K562 (cell line): ENCODE data around the gene UBA3. TPM values are rescaled to one million over a fixed set of nuclear protein-coding genes. Genes with fewer than 3 reads are reported as not detected.

ENCODE experiments used
- ATAC-seq: fragments of 200-7000 bp; cut with Tn5 transposase; 3 replicates; pipeline ENCODE4 v1.9.1; 2020; ENCODE audit warnings: moderate library complexity
- BruUV-seq: library from RNA; stranded (reverse); fragments of 400-500 nt; replicated peaks from 2 replicates; lab custom pipeline; 2021; lab: Mats Ljungman, UMichigan
- CTCF ChIA-PET: fragments of 300-600 bp; formaldehyde crosslinking; extraction: SDS; loops from one replicate; lab custom pipeline; 2021; ENCODE audit warnings: low intra/inter-chr PET ratio; lab: Yijun Ruan, JAX
- POLR2A ChIA-PET: fragments of 300-600, 350-650 bp; sonication (Branson Sonifier 250); formaldehyde crosslinking; extraction: SDS; loops from one replicate; lab custom pipeline; 2021; ENCODE audit warnings: antibody characterized with exemption, inconsistent platforms; lab: Yijun Ruan, JAX
- DNase-seq, 4 experiments: peaks; one replicate each; pipeline versions ENCODE4 v3.0.0 to v3.0.0-alpha.2; 2011 to 2018; ENCODE audit warnings: low spot score in 3 of 4, mixed read lengths in 3 of 4; ENCODE audit errors: extremely low read depth in 1 of 4
- FAIRE-seq: peaks from 2 replicates; lab custom pipeline; 2011; peaks lifted over from hg19 to GRCh38; lab: Jason Lieb, UNC
- H2AFZ ChIP-seq: 2 replicates; pipeline ENCODE4 v1.6.0; 2011; ENCODE audit warnings: low read depth, low read length, control low read depth, inconsistent platforms
- H3K27ac ChIP-seq: fragments of 200-600 bp; 3 replicates; pipeline ENCODE4 v1.8.0; 2011; ENCODE audit warnings: low read depth, mild to moderate bottlenecking, control low read depth, inconsistent platforms, low read length, moderate library complexity, mixed read lengths; ENCODE audit errors: extremely low read depth
- H3K27me3 ChIP-seq, 2 experiments: fragments of 300-600 bp in 1 of 2; 2 replicates in 1 of 2; 3 replicates in 1 of 2; pipeline versions ENCODE4 v1.6.0 to v1.8.0; 2011; ENCODE audit warnings: inconsistent platforms in 2 of 2, low read length in 2 of 2, mild to moderate bottlenecking in 1 of 2, mixed read lengths in 1 of 2, moderate library complexity in 1 of 2; ENCODE audit not compliant: control insufficient read depth in 2 of 2, insufficient read depth in 2 of 2
- H3K36me3 ChIP-seq: fragments of 300-600 bp; 3 replicates; pipeline ENCODE4 v1.8.0; 2011; ENCODE audit warnings: mild to moderate bottlenecking, low read length, inconsistent platforms; ENCODE audit not compliant: control insufficient read depth, insufficient read depth
- H3K4me1 ChIP-seq, 2 experiments: fragments of 200-600 bp in 1 of 2; replicated peaks in 1 of 2; 2 replicates in 1 of 2; 3 replicates in 1 of 2; pipeline versions ENCODE4 v1.5.1 to v1.8.0; 2011; ENCODE audit warnings: inconsistent platforms in 2 of 2, low read length in 2 of 2, mild to moderate bottlenecking in 1 of 2, mixed read lengths in 1 of 2, moderate library complexity in 1 of 2; ENCODE audit not compliant: control insufficient read depth in 2 of 2, insufficient read depth in 2 of 2
- H3K4me2 ChIP-seq: 2 replicates; pipeline ENCODE4 v1.6.1; 2011; ENCODE audit warnings: low read length, control low read depth, inconsistent platforms, mixed read lengths; ENCODE audit not compliant: insufficient read depth
- H3K4me3 ChIP-seq: fragments of 200-600 bp; sonication (generic), shearing (Covaris generic); 2 replicates; pipeline ENCODE4 v1.5.1; 2016; ENCODE audit warnings: control low read depth, inconsistent platforms
- H3K79me2 ChIP-seq: fragments of 200-600 bp; 3 replicates; pipeline ENCODE4 v1.8.0; 2011; ENCODE audit warnings: low read length, inconsistent platforms; ENCODE audit not compliant: control insufficient read depth, insufficient read depth
- H3K9ac ChIP-seq, 2 experiments: 2 replicates each; pipeline versions ENCODE4 v1.6.0 to v1.6.1; 2011; ENCODE audit warnings: low read depth in 2 of 2, low read length in 2 of 2, control low read depth in 1 of 2, inconsistent platforms in 1 of 2, mild to moderate bottlenecking in 1 of 2, mixed read lengths in 1 of 2; ENCODE audit not compliant: insufficient read depth in 1 of 2
- H3K9me1 ChIP-seq: one replicate; pipeline ENCODE4 v1.6.0; 2011; ENCODE audit warnings: inconsistent platforms, mild to moderate bottlenecking, low read length, moderate library complexity; ENCODE audit not compliant: control insufficient read depth, insufficient read depth
- H3K9me3 ChIP-seq: replicated peaks from 2 replicates; pipeline ENCODE4 v1.5.1; 2011; ENCODE audit warnings: low read depth, low read length, inconsistent platforms; ENCODE audit not compliant: control insufficient read depth, insufficient read depth
- H4K20me1 ChIP-seq: replicated peaks from 2 replicates; pipeline ENCODE4 v1.6.1; 2011; ENCODE audit warnings: low read length, inconsistent platforms, mixed read lengths; ENCODE audit not compliant: control insufficient read depth, insufficient read depth
- EP300 ChIP-seq: IDR thresholded peaks from 2 replicates; pipeline ENCODE4 v1.6.1; 2012; ENCODE audit warnings: low read length, improper control_type of control experiment
- FIP1L1 ChIP-seq: fragments of 200-400 bp; formaldehyde crosslinking; IDR thresholded peaks from 2 replicates; pipeline ENCODE4 v1.6.1; 2018; ENCODE audit warnings: mild to moderate bottlenecking, low read depth, low read length; ENCODE audit not compliant: poor library complexity, severe bottlenecking
- HBP1 ChIP-seq: fragments of 450-650 bp; formaldehyde crosslinking; IDR thresholded peaks from 2 replicates; pipeline ENCODE4 v1.4.0; 2022; ENCODE audit warnings: missing genetic modification characterization
- KLF10 ChIP-seq: fragments of 250-450 bp; sonication (Bioruptor Pico); IDR thresholded peaks from 2 replicates; pipeline ENCODE4 v1.6.1; 2021; ENCODE audit warnings: matching md5 sums
- MCM7 ChIP-seq, 2 experiments: fragments of 450-650 bp; IDR thresholded peaks; 2 replicates each; pipeline ENCODE4 v1.6.1; 2016 to 2018
- NFIX ChIP-seq: fragments of 250-450 bp; sonication (Bioruptor Pico); IDR thresholded peaks from 2 replicates; pipeline ENCODE4 v1.4.0; 2020; ENCODE audit warnings: low read depth, mild to moderate bottlenecking, moderate library complexity
- RNF2 ChIP-seq: sonication (generic); IDR thresholded peaks from 2 replicates; pipeline ENCODE4 v1.6.1; 2016
- RUNX1 ChIP-seq: sonication (generic); IDR thresholded peaks from 2 replicates; pipeline ENCODE4 v1.6.1; 2016; ENCODE audit warnings: antibody characterized with exemption, low read depth
- TRIM28 ChIP-seq: fragments of 450-650 bp; IDR thresholded peaks from 2 replicates; pipeline ENCODE4 v1.6.1; 2017
- XRCC4 ChIP-seq: IDR thresholded peaks from one replicate; pipeline ENCODE4 v1.6.1; 2011; ENCODE audit not compliant: insufficient read depth, insufficient read length; ENCODE audit errors: extremely low read depth
- WGBS: fragments of 100-300 bp; shearing (Covaris generic); methylation state at CpG from one replicate; pipeline ENCODE4 v1.1.6; 2016; ENCODE audit warnings: low coverage, mixed read lengths; ENCODE audit not compliant: insufficient coverage; ENCODE audit errors: missing lambda C conversion rate; 5-methylcytosine and 5-hydroxymethylcytosine counted together
- in situ Hi-C: fragments of 300-500 bp; cut with MboI; formaldehyde crosslinking; loops from 4 replicates; pipeline ENCODE4 v1.15.0; 2018; ENCODE audit warnings: inconsistent platforms, mixed read lengths
- intact Hi-C: fragments of 100-400 bp; cut with micrococcal nuclease; formaldehyde crosslinking; loops from 2 replicates; pipeline ENCODE4 v1.14.2; 2022
- polyA plus RNA-seq, 8 experiments: library from polyadenylated mRNA; depleted of rRNA in 4 of 8; stranded (reverse) in 5 of 8; unstranded in 3 of 8; fragments of >200 nt; fragmentation: Nextera tagmentation in 2 of 8; fragmentation: Illumina TruSeq in 1 of 8; extraction: Ambion mirVana in 2 of 8; extraction: Trizol in 1 of 8; gene quantifications; 2 replicates each; pipeline versions ENCODE4 v1.2.1 to v1.2.3, GENCODE V29; 2011 to 2014; ENCODE audit warnings: inconsistent platforms in 1 of 8, missing spikeins in 1 of 8
- total RNA-seq, 7 experiments: library from RNA; depleted of rRNA in 6 of 7; stranded (reverse); fragments of >200 nt in 6 of 7; fragmentation: Illumina TruSeq in 2 of 7; extraction: Trizol in 2 of 7; gene quantifications; 2 replicates each; pipeline versions ENCODE4 v1.2.1 to v1.2.3, GENCODE V29; 2011 to 2021; ENCODE audit warnings: low replicate concordance in 1 of 7

UBA3 gene
- total and polyA plus RNA-seq, 9 of the 15 experiments (the other 6 are each of a cell fraction or from before 2014, with no cell fraction given) = 23.2 to 80.0 (median 38.6) TPM

- no peak for TF ChIP-seq MCM7 (IDR thresholded peaks at IDR 0.05)
- no peak for TF ChIP-seq HBP1 (CRISPR knock-in tag)
- TF ChIP-seq EP300 = no peak
- TF ChIP-seq TRIM28 = no peak
- no peak for TF ChIP-seq XRCC4
- TF ChIP-seq, all 486 proteins: peak for 0
These were observed 35.6 kb downstream of the UBA3 start (continued) for GRCh38 chr3:69044608-69045007.

- intact Hi-C loops = no loop called here
- BruUV-seq = no TSS peak
- H3K9ac ChIP-seq = no peak overlapping the region
These were observed 46.7 kb downstream of the UBA3 start for GRCh38 chr3:69033470-69033869.

More at GRCh38 chr3:69033470-69033869, 46.7 kb downstream of the UBA3 start:
- WGBS = 97% methylated on average over 7 of the region's 7 CpGs
- Histone ChIP-seq H3K36me3 (peaks cover 67% of the 10 kb centered on the region), H2AFZ (no peak overlapping the region), H3K4me2 (no peak overlapping the region), H3K27me3 (no peaks in the 10 kb centered on the region), H3K9me1 (no peaks in the 10 kb centered on the region), H3K4me3 (no peak overlapping the region), H4K20me1 (no peaks in the 10 kb centered on the region), H3K79me2 (no peaks in the 10 kb centered on the region), H3K4me1 (no peaks in the 10 kb centered on the region), H3K27ac (no peak overlapping the region), H3K9me3 (no peaks in the 10 kb centered on the region)
- ChIA-PET CTCF (no interaction called here), POLR2A (interaction anchor here (0.6 kb wide), 1 partner anchor 9 kb away, joined by 3 read pairs; no protein-coding TSS in a partner anchor)
- no peak for ATAC-seq
- in situ Hi-C loops = no loop called here
- DNase-seq = no peak
- TF ChIP-seq RUNX1 (no peak), FIP1L1 (no peak), RNF2 (no peak), KLF10 (CRISPR knock-in tag) (no peak), NFIX (CRISPR knock-in tag) (no peak)
- no peak for FAIRE-seq
